ENCODE measurements around the gene HSPA1A. TPM values are rescaled to one million over a fixed set of nuclear protein-coding genes. Genes with fewer than 3 reads are reported as not detected.
"Not testable (repeated sequence)": the region's sequence is repeated elsewhere in the genome, so short reads cannot be mapped to it uniquely, and the experiment has no call there.

The HSPA1A gene
- total and polyA plus RNA-seq, 10 donors: 16.4 to 384 (median 122) TPM

- Histone ChIP-seq H3K27ac (peak overlapping the region; percentile 67 to 100 (median 95)), H3K9me3 (no peaks in the 10 kb centered on the region), H3K4me3 (no peak overlapping the region), H3K4me1 (peaks cover 18 to 60% (median 49%) of the 10 kb centered on the region in 6 donors), H3K36me3 (peaks cover 0 to 24% (median 12%) of the 10 kb centered on the region in 6 donors), H3K27me3 (replicated peaks in 1 of 7) (no peaks in the 10 kb centered on the region)
- TF ChIP-seq POLR2AphosphoS5 (IDR thresholded peaks at IDR 0.05): peak in 2 of 3 donors; percentile 69 to 81
- TF ChIP-seq POLR2A (IDR thresholded peaks at IDR 0.05): peak in 1 of 3 donors; percentile 25
- no peak for TF ChIP-seq CTCF (IDR thresholded peaks at IDR 0.05 in 8 of 11, conservative IDR thresholded peaks at IDR 0.05 in 3 of 11)
- DNase-seq: peak; percentile 83
- intact Hi-C loops (cut with DNase I; ENCODE audit: low total_unique reads): loop anchor here (10.0 kb wide), 1 partner anchor 63 kb away; the partner anchor contains the start of gene CLIC1
- WGBS, 5 donors: 13 to 19% (median 16%) methylated on average over 5 of the region's 5 CpGs
These were observed 17.8 kb upstream of the HSPA1A start for GRCh38 chr6:31797588-31797987.

- H3K9me3 ChIP-seq: no peaks in the 10 kb centered on the region
- H3K4me3 ChIP-seq: no peak overlapping the region
- no peak overlapping the region for H3K27ac ChIP-seq
- peaks cover 0 to 36% (median 14%) of the 10 kb centered on the region in 6 donors for H3K36me3 ChIP-seq
- peaks cover 10 to 60% (median 33%) of the 10 kb centered on the region in 6 donors for H3K4me1 ChIP-seq
- no peaks in the 10 kb centered on the region for H3K27me3 ChIP-seq (replicated peaks in 1 of 7)
- peak; percentile 43 for DNase-seq
- intact Hi-C loops (cut with DNase I; ENCODE audit: low total_unique reads): loop anchor here (10.0 kb wide), 1 partner anchor 65 kb away; the partner anchor contains the start of gene CLIC1
- 91 to 96% (median 94%) methylated on average over 12 of the region's 12 CpGs for WGBS, 5 donors
- TF ChIP-seq CTCF (IDR thresholded peaks at IDR 0.05 in 8 of 11, conservative IDR thresholded peaks at IDR 0.05 in 3 of 11) (no peak), POLR2AphosphoS5 (IDR thresholded peaks at IDR 0.05) (no peak), POLR2A (IDR thresholded peaks at IDR 0.05) (no peak)
These were observed 15.6 kb upstream of the HSPA1A start for GRCh38 chr6:31799781-31800180.

- H3K27me3 ChIP-seq (replicated peaks in 1 of 7); H3K27ac ChIP-seq; H3K4me3 ChIP-seq; intact Hi-C loops (cut with DNase I; ENCODE audit: low total_unique reads); H3K9me3 ChIP-seq: not testable (repeated sequence)
- Histone ChIP-seq H3K36me3 (peaks cover 0 to 36% (median 14%) of the 10 kb centered on the region in 6 donors), H3K4me1 (peaks cover 17 to 65% (median 39%) of the 10 kb centered on the region in 6 donors)
- peak; percentile 25 for DNase-seq
- 93 to 99% (median 95%) methylated on average over 8 of the region's 8 CpGs for WGBS, 5 donors
These were observed 14.1 kb upstream of the HSPA1A start for GRCh38 chr6:31801031-31801927.

- TF ChIP-seq POLR2A (IDR thresholded peaks at IDR 0.05): no peak
- no peak for TF ChIP-seq POLR2AphosphoS5 (IDR thresholded peaks at IDR 0.05)
- no peak for TF ChIP-seq CTCF (IDR thresholded peaks at IDR 0.05 in 8 of 11, conservative IDR thresholded peaks at IDR 0.05 in 3 of 11)
These were observed 9.3 kb upstream of the HSPA1A start for GRCh38 chr6:31805939-31806469.

More at GRCh38 chr6:31805939-31806469, 9.3 kb upstream of the HSPA1A start:
- intact Hi-C loops (cut with DNase I; ENCODE audit: low total_unique reads): no loop called here
- H3K4me1 ChIP-seq: peaks cover 11 to 51% (median 30%) of the 10 kb centered on the region in 6 donors
- no peaks in the 10 kb centered on the region for H3K9me3 ChIP-seq
- H3K4me3 ChIP-seq: peak overlapping the region; percentile 45 to 78 (median 52)
- H3K27ac ChIP-seq: peak overlapping the region; percentile 83 to 98 (median 96)
- DNase-seq: peak; percentile 74
- 13 to 16% (median 15%) methylated on average over 7 of the region's 7 CpGs for WGBS, 5 donors
- H3K36me3 ChIP-seq: peaks cover 0 to 47% (median 15%) of the 10 kb centered on the region in 6 donors
- H3K27me3 ChIP-seq (replicated peaks in 1 of 7): no peaks in the 10 kb centered on the region

Data from spleen (tissue), 11 donors.